GM04503 (cell line): ENCODE data around the gene KDM2B.
"Not testable (repeated sequence)": the region's sequence is repeated elsewhere in the genome, so short reads cannot be mapped to it uniquely, and the experiment has no call there.

ENCODE experiments used
- DNase-seq: peaks from one replicate; pipeline ENCODE4 v3.0.0-alpha.2; 2012; ENCODE audit warnings: low read depth

KDM2B gene

DNA sequence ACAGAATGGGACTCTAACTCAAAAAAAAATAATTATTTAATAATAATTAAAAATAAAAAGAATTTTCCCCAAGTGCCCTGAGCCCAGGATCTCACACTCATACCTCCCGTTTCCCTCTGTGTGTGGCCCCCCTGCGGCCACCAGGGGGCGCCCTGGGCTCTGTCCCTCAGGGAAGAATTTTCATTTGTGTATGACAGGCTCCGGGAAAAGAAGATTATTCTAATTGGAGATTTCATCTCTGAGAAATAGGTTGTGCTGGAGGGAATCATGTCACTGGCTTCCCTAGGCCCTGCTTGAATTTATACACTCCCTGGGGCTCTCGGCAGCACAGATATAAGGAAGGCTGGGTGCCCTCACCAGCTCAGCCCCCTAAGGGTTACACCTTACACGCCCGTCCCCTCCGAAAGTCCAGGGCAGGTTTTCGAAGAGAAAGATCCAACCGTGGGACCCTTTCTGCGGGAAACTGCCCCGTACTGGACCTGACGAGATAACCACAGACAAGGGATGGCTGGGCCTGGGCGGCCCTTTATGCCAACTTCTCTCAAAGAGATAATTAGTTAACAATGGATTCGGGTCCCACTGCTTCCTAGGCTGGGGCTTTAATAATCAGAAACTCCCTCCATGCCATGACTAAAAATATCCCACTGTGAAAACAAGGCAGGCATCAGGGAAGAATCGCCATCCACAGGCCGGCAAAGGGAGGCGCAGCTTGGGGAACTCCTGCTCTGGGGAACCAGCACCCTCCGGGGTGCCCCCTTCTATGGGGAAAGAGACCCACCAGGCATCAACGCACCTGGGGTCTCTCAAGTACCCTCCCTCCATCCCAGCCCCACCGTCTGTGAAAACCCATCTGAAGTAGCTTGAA, 80.7 kb downstream of the KDM2B start:
- no peak for DNase-seq

DNA sequence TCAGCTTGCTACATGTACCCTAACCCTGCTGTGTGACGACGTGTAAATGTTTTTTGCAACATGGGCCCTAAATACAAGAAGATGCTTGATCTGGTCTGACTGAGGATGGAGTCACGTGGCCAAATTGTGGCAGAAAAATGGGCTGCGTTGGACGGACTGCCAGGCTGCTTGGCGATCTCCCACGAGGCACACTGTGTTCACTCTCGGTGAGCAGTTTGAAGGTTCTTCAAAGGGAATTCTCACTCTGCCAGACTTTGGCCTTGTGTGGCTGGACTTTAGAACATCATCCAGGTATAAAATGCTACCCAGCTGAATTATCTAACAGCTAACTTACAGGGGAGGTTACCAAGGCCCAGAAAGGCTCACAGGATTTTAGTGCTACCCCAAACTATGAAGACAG, 85.1 kb downstream of the KDM2B start:
- no peak for DNase-seq

DNA sequence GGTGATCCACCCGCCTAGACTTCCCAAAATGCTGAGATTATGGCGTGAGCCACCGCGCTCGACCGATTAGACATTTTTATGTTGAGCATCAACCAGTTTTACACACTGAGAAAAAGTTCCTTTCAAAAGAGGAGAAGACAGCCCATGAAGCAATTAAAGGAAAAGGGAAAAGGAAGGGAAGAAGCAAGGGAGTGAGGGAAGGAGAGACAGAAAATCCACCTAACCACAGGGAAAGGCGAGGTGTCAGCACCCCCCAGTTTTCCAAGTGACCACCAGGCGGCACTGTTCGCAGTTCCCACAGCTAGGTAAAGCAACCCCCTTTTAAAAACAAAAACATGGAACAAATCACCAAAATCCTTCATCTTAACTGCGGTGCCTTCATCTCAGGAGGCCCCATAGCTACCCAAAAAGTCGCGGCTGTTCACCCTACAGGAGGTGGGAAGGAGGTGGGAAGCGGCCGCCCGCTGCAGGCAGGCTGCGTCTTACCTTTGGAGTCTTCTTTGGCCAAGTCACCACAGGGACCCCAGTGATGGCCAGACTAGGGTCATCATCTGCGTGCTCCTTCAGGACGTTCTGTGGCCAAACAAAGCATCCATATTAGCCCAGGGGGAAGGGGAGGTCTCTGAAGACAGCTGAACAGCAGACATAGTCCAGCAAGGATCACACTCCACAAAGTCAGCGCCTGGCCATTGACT, 86.6 kb downstream of the KDM2B start:
- DNase-seq = no peak

DNA sequence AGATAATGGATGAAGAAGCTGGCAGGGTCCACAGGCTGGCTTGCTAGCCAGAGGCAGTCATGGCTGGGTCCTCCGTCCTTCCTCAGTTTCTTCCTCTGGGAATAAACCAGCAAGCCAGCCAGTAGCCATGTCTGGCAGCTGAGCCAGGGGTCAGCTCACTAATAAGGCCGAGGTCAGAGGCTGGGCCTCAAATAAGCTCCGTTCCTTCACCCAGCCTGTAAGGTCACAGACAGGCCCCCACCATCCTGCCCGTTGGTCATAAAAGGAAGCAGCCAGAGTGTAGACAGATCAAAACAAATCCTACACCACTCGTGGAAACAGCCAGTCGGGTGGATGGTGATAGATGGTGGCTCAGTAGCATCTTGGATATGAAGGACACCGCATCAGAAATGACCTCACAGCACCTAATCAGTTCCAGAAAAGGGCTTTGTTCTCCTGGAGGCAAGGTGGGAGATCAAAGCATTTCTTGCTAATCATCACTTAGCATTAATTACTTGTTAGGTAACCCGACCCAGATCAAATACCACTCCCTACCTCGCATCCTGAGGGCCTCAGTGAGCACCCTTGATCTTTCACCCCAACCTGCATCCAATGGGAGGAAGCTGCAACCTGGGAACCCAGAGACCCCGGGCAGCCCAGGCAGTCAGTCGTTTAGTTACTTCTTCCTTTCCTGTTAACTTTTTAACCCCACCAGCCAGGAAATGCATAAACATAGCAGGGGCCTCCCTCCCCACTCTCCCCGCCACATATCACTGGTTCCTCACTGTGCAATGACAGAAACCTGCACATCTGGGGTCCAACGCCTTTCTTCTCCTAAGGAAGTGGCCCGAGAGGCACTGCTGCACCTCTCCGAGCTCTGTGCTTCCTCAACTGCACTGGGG, 90.2 kb downstream of the KDM2B start:
- no peak for DNase-seq

DNA sequence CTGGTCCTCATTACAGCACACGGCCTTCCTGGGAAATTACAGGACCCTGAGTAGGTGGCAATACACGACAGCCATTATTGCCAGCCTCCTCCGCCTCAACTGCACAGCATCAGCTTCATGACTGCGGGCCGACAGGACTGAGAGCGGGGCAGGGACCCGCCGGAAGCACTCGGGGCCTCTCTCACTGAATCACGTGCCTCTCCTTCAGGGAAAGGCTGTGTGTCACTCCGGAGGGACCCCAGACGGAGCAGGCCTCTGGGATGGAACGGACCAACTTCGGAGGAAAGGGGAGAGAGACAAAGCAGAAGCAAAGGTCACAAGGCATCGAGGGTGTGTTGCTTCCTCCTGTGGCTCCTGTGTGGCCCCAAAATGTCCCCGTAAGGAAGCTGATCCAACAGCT, 90.9 kb downstream of the KDM2B start:
- no peak for DNase-seq

DNA sequence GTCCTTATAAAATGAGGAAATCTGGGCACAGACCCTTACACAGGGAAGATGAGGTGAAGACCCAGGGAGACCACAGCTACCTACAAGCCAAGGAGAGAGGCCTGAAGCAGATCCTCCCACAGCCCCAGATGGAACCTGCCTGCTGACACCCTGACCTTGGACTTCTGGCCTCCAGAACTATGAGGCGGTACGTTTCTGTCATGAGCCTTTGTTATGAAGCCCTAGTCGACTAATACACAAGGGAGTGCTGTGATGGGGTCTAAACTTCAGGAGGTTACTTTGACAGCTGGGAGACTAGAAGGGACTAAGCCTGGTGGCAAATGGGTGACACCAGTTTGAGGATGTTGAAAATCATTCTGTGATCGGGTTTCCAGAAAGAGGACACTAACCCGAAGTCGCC, 95.9 kb downstream of the KDM2B start:
- no peak for DNase-seq

DNA sequence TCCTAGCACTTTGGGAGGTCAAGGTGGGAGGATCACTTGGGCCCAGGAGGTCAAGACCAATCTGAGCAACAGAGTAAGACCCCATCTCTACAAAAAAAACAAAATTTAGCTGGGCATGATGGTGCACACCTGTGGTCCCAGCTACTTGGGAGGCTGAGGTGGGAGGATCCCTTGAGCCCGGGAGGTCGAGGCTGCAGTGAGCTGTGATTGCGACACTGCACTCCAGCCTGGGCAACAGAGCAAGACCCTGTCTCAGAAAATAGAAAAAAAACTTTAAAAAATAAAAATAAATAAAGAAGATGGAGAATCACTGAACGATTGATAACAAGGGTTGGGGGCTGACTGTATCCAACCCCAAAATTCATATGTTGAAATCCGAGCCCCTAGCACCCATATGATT, 96.3 kb downstream of the KDM2B start:
- DNase-seq = not testable (repeated sequence)

DNA sequence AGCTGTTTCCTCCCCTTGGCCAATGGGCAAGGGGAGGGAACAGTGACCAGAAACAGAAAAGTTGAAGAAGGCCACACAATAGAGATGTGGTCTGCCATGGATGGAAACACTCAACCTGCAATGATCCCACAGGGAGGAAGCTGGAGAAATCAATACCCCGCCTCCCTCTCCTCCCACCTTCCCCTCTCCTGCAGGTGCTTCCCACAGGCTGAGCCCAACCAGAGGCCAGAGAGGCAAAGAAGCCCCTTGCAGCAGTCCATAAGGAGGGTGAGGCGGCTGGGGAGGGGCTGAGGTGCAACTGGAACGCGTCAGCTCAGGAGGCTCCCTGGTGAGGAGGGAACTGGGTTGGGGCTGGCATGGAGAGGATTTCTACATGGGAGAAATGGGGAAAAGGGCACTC, 96.9 kb downstream of the KDM2B start:
- no peak for DNase-seq

DNA sequence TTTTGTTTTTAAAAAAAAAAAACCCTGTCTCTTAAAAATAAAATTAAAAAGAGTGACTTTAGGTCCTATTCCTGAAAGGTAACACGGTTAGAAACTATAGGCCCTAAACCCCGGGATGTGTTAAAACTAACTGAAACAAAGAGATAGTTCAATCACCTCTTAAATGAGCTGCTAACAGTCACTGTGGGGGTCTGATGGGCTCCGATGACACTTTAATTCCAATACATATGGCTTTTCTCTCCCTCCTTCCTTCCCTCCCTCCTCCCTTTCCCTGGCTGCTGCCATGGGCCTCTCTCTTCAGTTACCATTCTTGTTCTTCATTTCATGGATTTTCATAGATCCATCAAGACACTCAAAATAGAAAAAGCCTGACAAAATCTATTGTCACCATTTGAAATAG, 104.3 kb downstream of the KDM2B start:
- DNase-seq = no peak

DNA sequence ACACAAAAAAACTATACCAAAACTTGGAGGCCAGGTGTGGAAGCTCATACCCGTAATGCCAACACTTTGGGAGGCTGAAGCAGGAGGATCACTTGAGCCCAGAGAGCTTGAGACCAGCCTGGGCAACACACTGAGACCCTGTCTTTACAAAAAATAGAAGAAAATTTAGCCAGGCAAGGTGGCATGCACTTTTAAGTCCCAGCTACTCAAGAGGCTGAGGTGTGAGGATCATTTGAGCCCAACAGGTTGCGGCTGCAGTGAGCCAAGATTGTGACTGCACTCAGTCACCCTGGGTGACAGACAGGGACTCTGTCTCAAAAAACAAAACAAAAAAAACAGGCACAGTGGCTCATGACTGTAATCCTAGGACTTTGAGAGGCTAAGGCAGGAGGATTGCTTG, 105.5 kb downstream of the KDM2B start:
- no peak for DNase-seq

DNA sequence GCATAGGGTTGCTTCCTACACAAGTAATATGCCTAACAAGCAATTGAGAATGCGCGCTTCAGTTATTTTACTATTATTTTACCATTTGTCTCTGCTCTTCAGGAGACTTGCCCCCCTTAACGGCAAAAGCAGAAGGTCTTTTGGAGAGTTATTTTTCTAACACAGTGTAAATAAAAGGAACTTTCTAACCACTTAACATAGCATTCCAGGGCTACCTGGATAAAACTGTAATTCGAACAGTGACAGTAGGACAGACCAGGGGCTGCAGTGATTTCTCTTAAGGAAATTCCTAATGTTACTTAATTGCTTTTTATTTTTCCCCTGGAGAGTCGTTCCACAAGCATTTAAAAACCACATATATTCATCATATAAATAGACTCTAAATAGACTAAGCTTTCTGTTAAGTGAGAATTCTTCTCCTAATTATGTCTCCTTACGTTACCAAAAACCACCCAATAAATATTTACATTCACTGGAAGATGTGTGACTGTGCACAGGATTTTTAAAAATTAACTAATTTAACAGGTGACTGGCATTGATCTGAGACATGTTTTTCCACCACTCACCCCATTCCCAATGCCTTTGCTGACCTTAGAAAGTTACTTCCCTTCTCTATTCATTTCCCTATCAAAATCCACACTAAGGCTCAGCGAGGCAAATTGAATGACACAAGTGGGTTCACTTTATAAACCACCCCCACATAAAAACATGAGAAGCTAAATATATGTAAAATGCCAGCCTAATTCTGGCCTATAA, 108.5 kb downstream of the KDM2B start:
- DNase-seq = no peak

DNA sequence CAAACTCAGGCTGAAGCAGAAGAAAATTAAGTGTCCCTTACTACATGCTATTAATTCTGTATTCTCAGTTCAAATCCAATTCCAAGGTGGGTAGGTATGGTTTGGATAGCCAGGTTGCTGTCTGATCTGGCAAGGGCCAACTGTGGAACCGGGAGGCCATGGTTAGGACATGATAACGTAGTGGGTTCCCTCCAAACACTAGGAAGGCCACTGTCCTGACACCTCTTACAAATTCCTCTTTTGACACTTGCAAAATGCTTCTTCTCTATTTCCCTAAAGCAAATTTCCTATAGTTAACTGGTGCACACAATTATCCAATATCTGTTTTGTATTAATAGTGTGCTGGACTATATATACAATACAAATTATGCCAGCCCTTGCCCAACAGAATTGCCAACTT, 110.1 kb downstream of the KDM2B start:
- DNase-seq = no peak

DNA sequence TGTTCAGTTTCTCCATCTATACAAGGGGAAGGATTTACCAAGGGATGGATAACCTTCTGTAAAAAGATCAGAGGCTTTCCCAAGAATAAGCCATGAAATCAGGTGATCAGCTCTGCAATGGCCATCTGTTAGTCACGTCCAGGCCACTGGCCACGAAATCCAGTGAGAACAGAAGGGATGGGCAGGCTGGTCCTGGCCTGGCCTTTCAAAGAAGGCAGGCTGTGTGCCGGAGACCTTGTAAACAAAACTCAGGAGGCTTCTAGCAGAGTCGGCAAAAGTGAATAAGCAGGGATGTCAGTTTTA, 112.4 kb downstream of the KDM2B start:
- DNase-seq = no peak

DNA sequence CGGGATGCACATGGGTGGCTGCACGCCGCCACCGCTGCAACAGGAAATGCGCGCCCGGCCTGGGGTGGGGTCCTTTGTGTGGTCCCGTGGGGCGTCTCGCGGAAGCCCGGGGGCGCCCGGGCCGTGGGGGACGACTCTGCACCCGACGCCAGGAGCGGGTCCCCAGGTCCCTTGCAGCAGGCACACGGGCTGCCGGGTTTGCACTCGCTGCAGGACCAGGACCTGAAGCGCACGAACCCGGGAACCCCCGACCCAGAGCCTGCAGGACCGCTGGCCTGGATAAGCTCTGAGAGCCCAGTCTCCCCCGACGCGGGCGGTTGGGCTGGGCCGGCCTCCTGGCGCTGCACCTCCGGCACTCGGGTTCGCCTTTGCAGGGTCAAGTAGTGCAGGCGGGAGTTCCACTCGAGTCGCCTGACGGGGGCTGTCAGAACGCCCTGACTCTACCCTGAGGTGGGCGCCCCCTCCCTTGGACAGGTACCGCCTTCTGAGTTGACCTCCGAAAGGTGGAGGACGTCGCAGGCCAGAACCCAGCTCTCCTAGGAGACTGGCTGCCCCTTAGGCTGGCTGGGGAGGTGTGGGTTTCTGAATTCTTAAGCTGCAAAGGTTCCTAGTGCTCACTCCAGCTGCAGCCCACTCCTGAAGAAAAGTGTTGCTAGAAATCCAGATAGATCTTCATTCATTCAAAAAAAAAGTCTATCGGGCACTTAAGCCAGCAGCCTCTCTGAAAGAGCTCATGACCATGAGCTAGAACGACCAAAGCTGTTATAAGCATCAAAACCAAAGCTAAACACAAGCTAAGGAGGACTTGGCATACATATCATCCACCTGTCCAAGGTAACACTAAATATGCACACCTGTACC, 113.0 kb downstream of the KDM2B start:
- DNase-seq = no peak

DNA sequence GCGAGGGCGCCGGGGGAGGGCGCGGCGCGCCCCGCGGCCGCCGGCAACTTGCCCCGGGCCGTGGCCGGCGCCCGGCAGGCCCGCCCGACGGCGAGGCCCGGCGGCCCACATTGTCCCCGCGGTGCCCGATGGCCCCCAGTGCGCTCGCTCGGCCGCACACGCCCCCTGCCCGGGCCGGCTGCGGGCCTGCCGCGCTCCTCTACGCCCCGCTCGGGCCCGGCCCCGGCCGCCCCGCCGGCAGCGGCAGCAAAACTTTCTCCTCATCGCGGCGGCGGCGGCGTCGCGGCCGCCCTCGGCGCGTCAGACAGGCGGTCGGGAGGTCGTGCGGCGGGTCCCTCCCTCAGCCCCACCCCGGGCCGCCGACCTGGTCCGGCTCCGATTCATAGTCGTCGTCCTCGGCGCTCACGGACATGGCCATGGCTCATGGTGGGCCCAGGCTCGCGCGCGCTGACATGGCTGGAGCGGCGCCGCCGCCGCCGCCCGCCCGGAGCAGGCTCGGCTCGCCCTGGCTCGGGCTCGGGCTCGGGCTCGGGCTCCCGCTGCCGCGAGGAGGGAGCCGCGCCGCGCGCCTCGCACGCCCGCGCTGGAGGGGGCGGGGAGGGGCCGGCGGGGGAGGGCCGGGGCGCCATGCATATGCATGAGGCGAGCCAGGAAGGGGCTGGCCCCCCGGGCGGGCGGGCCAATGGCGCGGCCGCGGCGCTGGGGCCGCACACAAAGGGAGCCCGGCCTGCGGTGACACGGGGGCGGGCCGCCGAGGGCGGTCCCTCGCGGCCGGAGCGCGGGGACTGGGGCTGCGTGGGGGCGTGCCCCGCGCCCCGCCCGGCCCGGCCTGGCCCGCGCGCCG, 113.8 kb downstream of the KDM2B start:
- DNase-seq = no peak

DNA sequence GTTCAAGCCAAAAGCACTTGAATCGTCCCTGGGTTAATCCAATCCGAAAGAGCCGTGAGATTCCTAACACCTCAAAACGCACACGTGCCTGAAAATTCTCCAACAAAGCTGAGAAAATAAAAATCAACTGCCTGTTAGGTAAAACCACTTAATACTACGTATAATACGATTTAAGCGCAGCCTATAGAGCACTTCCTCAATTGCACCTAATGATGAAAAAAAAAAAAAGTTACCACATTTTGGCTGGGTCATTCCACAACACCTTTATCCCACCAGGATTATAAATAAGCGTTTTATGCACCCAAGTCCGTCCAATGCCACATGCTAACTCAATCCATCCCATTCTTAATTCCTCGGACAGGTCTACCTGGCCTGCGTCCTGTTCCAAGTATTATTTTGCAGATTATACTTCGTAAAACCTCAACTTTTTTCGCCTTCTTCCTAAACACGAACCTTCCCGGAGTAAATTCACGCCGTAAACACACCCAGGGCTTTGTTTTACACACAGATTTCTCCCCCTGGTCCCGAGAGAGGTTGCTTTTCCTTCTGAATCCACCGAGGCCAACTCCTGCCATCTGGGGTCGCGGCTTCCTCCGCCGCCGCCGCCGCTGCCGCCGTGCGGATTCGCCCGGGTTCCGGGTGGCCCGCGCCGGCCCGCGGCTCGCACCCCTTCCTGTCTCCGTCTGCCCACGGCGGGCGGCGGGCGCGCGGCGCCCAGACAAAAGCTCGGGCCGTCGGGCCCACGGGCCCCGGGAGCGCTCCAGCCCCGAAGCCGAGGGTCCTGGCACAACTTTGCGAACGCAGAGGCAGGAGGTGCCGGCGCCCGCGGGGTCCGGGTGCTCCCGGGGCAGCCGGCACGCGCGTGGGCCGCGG, 114.7 kb downstream of the KDM2B start:
- DNase-seq = no peak

DNA sequence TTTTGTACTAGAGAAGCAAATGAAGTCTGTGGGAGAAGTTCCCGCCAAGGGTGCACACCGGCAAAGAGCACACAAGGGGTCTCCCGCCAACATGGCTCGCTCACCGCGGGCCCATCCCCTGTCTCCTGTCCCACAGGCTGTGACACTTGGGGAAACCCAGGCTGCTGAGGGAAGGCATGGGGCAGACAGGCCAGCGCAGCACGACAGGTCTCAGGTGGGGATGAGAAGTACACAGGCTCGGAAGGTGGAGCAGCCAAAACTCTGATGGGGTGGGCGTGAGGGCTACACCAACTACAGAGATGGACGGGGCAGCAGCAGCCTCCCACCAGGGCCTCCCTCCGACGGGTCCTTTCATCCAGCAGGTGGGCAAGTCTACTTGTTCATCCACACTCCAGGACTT, 116.5 kb downstream of the KDM2B start:
- DNase-seq = no peak

DNA sequence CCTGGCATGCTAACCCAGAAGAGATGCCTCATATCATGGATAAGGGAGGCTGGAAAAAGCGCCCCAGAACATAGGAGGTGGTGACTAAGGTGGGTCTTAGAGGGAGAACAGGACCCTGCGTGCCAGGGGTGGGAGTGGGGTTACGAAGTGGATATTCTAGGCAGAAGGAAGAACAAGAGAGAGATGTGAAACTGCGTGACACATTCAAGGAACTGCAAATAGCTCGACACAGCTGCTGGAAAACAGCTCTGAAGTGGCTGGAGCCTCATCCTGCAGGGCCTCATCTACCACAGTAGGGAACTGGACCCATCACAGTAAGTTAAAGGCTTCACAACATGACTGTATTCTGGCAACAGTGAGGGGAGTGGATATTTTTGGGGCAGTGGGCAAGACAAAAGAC, 119.8 kb downstream of the KDM2B start:
- no peak for DNase-seq

DNA sequence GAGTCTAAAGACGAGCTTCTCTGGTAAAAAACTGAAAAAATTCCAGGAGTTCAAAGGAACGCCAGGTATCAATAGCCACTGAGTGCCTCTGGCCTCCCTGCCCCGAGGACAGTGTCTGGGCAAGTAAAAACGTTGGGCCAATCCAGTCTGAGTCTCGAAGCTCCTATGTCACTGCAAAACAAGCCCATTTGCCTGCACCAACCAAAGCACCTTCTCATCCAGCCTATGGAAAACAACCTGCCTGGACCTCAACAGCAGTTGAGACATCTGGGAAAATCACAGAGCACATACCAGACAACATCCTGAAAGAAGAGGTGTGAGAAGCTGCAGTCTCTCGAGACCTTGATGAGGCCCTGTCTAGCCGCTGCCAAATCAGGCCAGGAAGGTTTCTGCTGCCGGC, 124.3 kb downstream of the KDM2B start:
- no peak for DNase-seq
